DOHH2 (cell line): ENCODE measurements around the gene RPH3AL.

Experiments
- EZH2phosphoT487 ChIP-seq: fragments of 200-600 bp; sonication (generic); IDR thresholded peaks from 2 replicates; pipeline ENCODE4 v1.6.1; 2017; ENCODE audit warnings: borderline replicate concordance, mild to moderate bottlenecking, antibody characterized with exemption, low read length, moderate library complexity, mixed read lengths
- TF ChIP-seq, protein P1 (sequence below): fragments of 200-600 bp; sonication (generic); IDR thresholded peaks from one replicate; pipeline ENCODE4 v1.5.1; 2014; ENCODE audit warnings: antibody characterized with exemption, mild to moderate bottlenecking, low read depth, low read length; ENCODE audit not compliant: poor library complexity, severe bottlenecking

DNA sequence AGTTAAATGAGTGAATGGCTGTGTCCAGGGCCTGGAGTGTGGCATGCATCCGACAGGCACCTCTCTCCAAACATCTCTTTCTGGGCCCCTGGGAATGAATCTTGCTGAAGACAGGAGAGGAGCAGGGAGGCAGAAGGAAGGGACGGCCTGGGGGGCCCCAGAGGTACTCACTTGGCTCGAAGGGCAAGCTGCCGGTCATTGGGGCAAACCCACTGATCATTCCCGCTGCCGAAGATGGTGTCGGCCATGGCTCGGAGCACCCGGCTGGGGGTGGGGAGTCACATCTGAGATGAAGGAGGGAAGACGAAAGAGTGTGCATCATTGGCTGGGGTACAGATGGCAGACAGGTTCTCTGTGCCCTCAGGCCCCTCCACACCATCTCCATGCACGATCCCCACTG is 25.3 kb downstream of the RPH3AL start:
- TF ChIP-seq, protein P1, sequence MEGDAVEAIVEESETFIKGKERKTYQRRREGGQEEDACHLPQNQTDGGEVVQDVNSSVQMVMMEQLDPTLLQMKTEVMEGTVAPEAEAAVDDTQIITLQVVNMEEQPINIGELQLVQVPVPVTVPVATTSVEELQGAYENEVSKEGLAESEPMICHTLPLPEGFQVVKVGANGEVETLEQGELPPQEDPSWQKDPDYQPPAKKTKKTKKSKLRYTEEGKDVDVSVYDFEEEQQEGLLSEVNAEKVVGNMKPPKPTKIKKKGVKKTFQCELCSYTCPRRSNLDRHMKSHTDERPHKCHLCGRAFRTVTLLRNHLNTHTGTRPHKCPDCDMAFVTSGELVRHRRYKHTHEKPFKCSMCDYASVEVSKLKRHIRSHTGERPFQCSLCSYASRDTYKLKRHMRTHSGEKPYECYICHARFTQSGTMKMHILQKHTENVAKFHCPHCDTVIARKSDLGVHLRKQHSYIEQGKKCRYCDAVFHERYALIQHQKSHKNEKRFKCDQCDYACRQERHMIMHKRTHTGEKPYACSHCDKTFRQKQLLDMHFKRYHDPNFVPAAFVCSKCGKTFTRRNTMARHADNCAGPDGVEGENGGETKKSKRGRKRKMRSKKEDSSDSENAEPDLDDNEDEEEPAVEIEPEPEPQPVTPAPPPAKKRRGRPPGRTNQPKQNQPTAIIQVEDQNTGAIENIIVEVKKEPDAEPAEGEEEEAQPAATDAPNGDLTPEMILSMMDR, result no peak
- TF ChIP-seq EZH2phosphoT487, result no peak
